Loucy (cell line): ENCODE measurements around the gene SRRM4.

Source experiments
- H2AFZ ChIP-seq: fragments of 200-600 bp; sonication (generic); 2 replicates; pipeline ENCODE4 v1.6.0; 2016; ENCODE audit warnings: antibody characterized with exemption, mild to moderate bottlenecking, low read length, moderate library complexity
- H3F3A ChIP-seq: fragments of 200-600 bp; 2 replicates; pipeline ENCODE4 v1.6.0; 2016; ENCODE audit warnings: antibody characterized with exemption, low read depth, mild to moderate bottlenecking
- H3K27me3 ChIP-seq: fragments of 200-600 bp; sonication (generic); 2 replicates; pipeline ENCODE4 v1.6.1; 2014; ENCODE audit warnings: low read length, mild to moderate bottlenecking; ENCODE audit not compliant: insufficient read depth, poor library complexity, severe bottlenecking
- H3K36me3 ChIP-seq: fragments of 200-600 bp; sonication (generic); 2 replicates; pipeline ENCODE4 v1.6.1; 2016; ENCODE audit warnings: low read length; ENCODE audit not compliant: insufficient read depth
- H3K4me1 ChIP-seq: fragments of 200-600 bp; sonication (generic); 2 replicates; pipeline ENCODE4 v1.5.1; 2014; ENCODE audit warnings: low read length, mild to moderate bottlenecking; ENCODE audit not compliant: insufficient read depth, poor library complexity, severe bottlenecking
- H3K4me2 ChIP-seq: fragments of 200-600 bp; sonication (generic); 2 replicates; pipeline ENCODE4 v1.6.0; 2014; ENCODE audit warnings: antibody characterized with exemption, low read length, low read depth, mild to moderate bottlenecking; ENCODE audit not compliant: poor library complexity, severe bottlenecking
- H3K4me3 ChIP-seq: fragments of 200-600 bp; sonication (generic); 2 replicates; pipeline ENCODE4 v1.5.1; 2014; ENCODE audit warnings: low read length, mild to moderate bottlenecking, mixed read lengths; ENCODE audit not compliant: poor library complexity, severe bottlenecking
- H3K79me2 ChIP-seq: fragments of 200-600 bp; sonication (generic); 2 replicates; pipeline ENCODE4 v1.6.1; 2014; ENCODE audit warnings: low read length; ENCODE audit not compliant: insufficient read depth
- H3K9ac ChIP-seq: fragments of 200-600 bp; sonication (generic); 2 replicates; pipeline ENCODE4 v1.6.0; 2014; ENCODE audit warnings: mild to moderate bottlenecking, low read depth, low read length, moderate library complexity; ENCODE audit not compliant: poor library complexity, severe bottlenecking
- H3K9me2 ChIP-seq: fragments of 200-600 bp; sonication (generic); replicated peaks from 2 replicates; pipeline ENCODE4 v1.6.1; 2016; ENCODE audit warnings: low read depth, low read length, mixed read lengths
- H3K9me3 ChIP-seq: fragments of 200-600 bp; sonication (generic); 2 replicates; pipeline ENCODE4 v1.6.1; 2014; ENCODE audit warnings: mild to moderate bottlenecking, antibody characterized with exemption, low read length, low read depth; ENCODE audit not compliant: insufficient read depth
- H4K20me1 ChIP-seq: fragments of 200-600 bp; sonication (generic); 2 replicates; pipeline ENCODE4 v1.6.0; 2014; ENCODE audit warnings: antibody characterized with exemption, low read length, mild to moderate bottlenecking; ENCODE audit not compliant: insufficient read depth, poor library complexity, severe bottlenecking
- EZH2phosphoT487 ChIP-seq: fragments of 200-600 bp; IDR thresholded peaks from 2 replicates; pipeline ENCODE4 v1.6.1; 2018; ENCODE audit warnings: antibody characterized with exemption, mild to moderate bottlenecking, moderate library complexity, borderline replicate concordance
- TF ChIP-seq, protein P1 (sequence below): fragments of 200-600 bp; sonication (generic); conservative IDR thresholded peaks from 2 replicates; pipeline ENCODE4 v1.5.1; 2014; ENCODE audit warnings: mild to moderate bottlenecking, antibody characterized with exemption, low read length

Gene SRRM4

DNA sequence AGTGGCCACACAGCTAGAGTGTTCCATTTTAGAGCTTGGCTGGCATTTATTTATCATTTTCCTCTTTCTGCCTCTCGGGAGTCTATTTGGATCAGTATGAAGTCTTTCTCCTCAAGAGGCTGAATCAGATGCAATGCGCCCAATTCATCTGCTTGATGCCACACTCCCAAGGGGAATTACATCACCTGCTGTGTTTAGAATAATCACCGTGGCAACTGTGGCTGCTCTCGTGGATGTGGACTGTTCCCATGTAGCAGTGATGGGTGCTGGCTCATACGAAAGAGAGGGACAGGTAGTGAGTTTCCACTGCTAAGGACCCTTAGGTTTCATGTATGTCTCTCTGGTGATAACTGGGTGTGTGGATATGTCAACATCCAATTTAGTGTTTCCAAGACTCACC, 70.7 kb downstream of the SRRM4 start:
- Histone ChIP-seq H3K36me3 (no peaks in the 10 kb centered on the region), H3K9me2 (no peaks in the 10 kb centered on the region), H3F3A (no peaks in the 10 kb centered on the region), H3K27me3 (no peaks in the 10 kb centered on the region), H3K4me1 (no peaks in the 10 kb centered on the region), H3K4me3 (no peak overlapping the region), H4K20me1 (no peaks in the 10 kb centered on the region), H3K4me2 (no peak overlapping the region), H3K9ac (no peak overlapping the region), H2AFZ (no peak overlapping the region), H3K79me2 (no peaks in the 10 kb centered on the region), H3K9me3 (no peaks in the 10 kb centered on the region)
- TF ChIP-seq, protein P1, sequence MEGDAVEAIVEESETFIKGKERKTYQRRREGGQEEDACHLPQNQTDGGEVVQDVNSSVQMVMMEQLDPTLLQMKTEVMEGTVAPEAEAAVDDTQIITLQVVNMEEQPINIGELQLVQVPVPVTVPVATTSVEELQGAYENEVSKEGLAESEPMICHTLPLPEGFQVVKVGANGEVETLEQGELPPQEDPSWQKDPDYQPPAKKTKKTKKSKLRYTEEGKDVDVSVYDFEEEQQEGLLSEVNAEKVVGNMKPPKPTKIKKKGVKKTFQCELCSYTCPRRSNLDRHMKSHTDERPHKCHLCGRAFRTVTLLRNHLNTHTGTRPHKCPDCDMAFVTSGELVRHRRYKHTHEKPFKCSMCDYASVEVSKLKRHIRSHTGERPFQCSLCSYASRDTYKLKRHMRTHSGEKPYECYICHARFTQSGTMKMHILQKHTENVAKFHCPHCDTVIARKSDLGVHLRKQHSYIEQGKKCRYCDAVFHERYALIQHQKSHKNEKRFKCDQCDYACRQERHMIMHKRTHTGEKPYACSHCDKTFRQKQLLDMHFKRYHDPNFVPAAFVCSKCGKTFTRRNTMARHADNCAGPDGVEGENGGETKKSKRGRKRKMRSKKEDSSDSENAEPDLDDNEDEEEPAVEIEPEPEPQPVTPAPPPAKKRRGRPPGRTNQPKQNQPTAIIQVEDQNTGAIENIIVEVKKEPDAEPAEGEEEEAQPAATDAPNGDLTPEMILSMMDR = no peak
- no peak for TF ChIP-seq EZH2phosphoT487

DNA sequence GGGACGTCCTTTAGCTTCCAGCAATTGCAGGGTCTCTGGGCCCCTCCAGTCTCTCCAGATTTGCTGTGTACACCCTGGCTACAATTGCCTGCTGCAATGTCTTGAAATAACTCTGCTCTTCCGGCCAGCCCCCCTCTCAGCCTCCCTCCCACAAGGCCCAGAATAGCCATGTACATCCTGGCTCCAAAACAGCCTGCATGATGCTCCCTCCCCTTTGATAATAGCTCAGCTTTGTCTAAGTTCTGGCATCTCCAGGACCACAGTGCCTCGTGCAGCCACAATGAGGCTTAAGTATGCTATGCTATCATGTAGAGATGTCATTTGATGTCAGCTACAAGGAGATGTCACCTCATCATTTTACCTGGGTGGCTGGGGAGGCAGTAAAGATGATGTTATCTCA, 74.6 kb downstream of the SRRM4 start:
- no peaks in the 10 kb centered on the region for H3K9me2 ChIP-seq
- H3K27me3 ChIP-seq = no peaks in the 10 kb centered on the region
- no peak for TF ChIP-seq EZH2phosphoT487
- TF ChIP-seq, protein P1 = no peak
- no peaks in the 10 kb centered on the region for H3K36me3 ChIP-seq
- H4K20me1 ChIP-seq = no peaks in the 10 kb centered on the region
- H3K79me2 ChIP-seq = no peaks in the 10 kb centered on the region
- H3K9me3 ChIP-seq = no peaks in the 10 kb centered on the region
- no peak overlapping the region for H3K4me2 ChIP-seq
- H3K4me3 ChIP-seq = no peak overlapping the region
- no peak overlapping the region for H2AFZ ChIP-seq
- no peaks in the 10 kb centered on the region for H3F3A ChIP-seq
- H3K4me1 ChIP-seq = no peaks in the 10 kb centered on the region
- H3K9ac ChIP-seq = no peak overlapping the region

DNA sequence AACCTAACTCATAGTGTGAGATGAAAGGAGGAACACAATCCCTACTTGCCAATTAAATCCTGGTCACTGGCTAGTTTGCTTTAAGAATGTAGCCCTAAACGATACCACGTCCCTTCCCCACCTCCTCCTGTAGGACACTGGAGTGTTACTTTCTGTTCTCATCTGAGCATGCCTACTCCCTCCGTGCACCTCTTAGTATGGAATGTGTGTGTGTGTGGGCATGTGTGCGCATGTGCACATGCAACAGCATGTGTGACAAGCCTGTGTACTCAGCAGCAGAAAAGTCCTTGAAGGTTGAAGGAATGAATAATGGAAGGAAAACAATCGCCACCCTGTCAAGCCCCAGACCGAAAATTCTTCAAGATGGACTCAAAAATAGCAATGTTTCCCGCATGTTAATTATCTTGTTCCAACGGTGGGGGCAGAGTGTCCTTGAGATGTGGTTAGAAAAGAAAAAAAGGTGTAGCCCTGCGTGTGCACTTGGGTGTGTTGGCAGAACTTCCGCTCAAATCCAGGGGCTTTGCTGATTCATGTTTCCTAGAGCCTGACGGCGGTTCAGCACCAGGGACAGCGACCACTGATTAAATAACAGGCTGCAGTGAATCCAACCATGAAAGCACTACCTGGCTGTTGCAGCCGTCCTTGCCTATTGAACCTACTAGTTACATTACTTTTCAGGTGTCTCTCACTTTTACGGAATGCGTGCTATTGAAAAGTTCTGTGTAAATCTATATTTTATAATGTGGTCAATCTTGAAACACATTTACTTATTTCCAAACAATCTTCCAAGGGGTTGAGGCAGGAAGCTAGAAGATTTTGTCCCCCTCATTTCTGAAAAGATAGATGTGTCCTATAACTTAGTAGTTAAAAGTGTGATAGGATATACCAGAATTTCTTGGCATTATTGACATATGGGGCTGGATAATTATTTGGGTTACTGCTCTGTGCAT, 79.8 kb downstream of the SRRM4 start:
- no peaks in the 10 kb centered on the region for H3F3A ChIP-seq
- no peaks in the 10 kb centered on the region for H3K79me2 ChIP-seq
- no peaks in the 10 kb centered on the region for H3K27me3 ChIP-seq
- H3K9me2 ChIP-seq = no peaks in the 10 kb centered on the region
- no peaks in the 10 kb centered on the region for H3K4me1 ChIP-seq
- no peak overlapping the region for H3K9ac ChIP-seq
- TF ChIP-seq, protein P1 = no peak
- no peak for TF ChIP-seq EZH2phosphoT487
- H3K36me3 ChIP-seq = no peaks in the 10 kb centered on the region
- no peak overlapping the region for H2AFZ ChIP-seq
- H3K4me3 ChIP-seq = no peak overlapping the region
- H4K20me1 ChIP-seq = no peaks in the 10 kb centered on the region
- no peak overlapping the region for H3K4me2 ChIP-seq
- no peaks in the 10 kb centered on the region for H3K9me3 ChIP-seq
